GM21381 (cell line): ENCODE results near the gene KRAS.
A peak's percentile ranks its signal among the peaks of the same experiment; 100 is the strongest.
"Not testable (repeated sequence)": the region's sequence is repeated elsewhere in the genome, so short reads cannot be mapped to it uniquely, and the experiment has no call there.

ENCODE experiments used
- ATAC-seq: cut with Tn5 transposase; IDR thresholded peaks from one replicate; pipeline ENCODE4 v1.9.1; 2021; ENCODE audit warnings: mild to moderate bottlenecking, moderate library complexity; ENCODE audit not compliant: unreplicated experiment

Gene KRAS

DNA sequence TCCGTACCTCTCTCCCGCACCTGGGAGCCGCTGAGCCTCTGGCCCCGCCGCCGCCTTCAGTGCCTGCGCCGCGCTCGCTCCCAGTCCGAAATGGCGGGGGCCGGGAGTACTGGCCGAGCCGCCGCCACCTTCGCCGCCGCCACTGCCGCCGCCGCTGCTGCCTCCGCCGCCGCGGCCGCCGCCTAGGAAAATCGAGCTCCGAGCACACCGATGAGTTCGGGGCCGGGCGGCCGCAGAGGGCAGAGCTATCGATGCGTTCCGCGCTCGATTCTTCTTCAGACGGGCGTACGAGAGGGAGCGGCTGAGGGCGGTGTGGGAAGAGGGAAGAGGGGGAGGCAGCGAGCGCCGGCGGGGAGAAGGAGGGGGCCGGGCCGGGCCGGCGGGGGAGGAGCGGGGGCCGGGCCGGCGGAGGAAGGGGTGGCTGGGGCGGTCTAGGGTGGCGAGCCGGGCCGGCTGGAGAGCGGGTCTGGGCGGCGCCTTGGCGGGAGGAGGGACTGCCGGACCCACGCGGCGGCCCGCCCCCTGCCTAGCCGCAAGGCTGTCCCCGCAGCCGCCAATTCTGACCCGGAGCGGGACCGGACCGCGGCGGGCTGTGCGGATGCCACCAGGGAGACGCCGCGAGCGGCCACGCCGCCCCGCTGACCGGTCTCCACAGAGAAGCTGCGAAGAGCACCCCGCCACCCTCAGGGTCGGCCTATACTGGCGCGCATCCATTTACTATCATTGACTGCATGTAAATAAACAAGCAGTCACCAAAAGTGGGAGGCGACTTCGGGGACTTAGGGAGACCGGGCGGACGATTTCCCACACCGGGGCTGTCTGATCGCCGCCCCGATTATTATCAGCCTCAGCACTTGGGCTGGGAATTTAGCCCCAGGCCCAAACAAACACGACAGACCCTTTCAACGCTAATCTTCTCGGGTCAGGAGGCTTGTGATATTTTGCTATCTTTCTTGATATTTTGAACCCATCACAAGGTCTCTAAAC lies at the start of gene KRAS:
KRAS (minus strand) TSS at position 186 of the 987 bp plus-strand sequence.
- peak; percentile 74 for ATAC-seq

DNA sequence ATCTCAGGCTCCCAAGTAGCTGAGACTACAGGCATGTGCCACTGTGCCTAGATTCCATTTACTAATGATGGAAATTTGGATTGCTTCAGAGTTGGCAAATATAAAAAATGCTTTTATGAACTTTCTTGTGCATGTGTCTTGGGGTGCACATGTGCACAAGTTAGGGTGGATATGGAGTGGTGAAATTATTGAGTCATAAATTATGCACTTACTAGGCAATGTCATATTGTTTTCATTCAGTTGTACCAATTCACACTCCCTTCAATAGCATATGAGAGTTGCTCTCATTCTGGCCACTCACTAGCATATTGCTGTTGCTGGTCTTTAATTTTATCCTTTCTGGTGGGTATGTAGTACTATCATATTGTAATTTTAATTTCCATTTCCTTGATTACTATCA lies 45.7 kb upstream of the KRAS start:
- no peak for ATAC-seq

DNA sequence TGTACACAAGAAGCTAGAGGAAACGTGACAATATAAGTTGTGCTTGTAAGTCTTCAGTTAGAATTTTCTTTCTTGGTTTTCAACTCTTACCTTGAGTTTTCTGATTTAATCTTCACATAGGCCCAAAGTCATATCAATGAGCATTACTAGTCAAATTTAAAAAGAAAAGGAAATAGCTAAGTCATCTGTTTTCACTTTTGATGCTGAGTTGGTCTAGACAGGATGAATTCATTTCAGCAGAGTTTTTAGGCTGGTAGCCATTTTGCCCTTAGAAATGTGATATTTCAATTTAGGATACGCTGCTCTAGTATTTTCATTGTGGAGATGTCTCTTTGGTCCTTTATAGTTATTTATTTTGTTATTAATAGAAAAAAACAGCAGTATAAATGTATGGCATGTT lies 44.6 kb upstream of the KRAS start:
- ATAC-seq: no peak

- no peak for ATAC-seq
Observed at GRCh38 chr12:25293653-25294052, 42.9 kb upstream of the KRAS start.

DNA sequence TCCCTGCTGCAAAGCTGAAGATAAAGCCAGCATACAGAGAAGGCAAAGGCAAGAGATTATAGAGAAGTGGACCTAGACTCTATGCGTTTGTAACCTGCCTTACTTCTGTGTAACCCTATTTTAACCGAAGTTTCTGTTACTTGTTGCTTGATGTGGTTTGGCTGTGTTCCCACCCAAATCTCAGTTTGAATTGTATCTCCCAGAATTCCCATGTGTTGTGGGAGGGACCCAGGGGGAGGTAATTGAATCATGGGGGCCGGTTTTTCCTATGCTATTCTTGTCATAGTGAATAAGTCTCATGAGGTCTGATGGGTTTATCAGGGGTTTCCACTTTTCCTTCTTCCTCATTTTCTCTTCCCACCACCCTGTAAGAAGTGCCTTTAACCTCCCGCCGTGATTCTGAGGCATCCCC lies 42.1 kb upstream of the KRAS start:
- not testable (repeated sequence) for ATAC-seq

- ATAC-seq: no peak
Observed at GRCh38 chr12:25287610-25288009, 36.9 kb upstream of the KRAS start.

- ATAC-seq: no peak
Observed at GRCh38 chr12:25286837-25287236, 36.1 kb upstream of the KRAS start.

DNA sequence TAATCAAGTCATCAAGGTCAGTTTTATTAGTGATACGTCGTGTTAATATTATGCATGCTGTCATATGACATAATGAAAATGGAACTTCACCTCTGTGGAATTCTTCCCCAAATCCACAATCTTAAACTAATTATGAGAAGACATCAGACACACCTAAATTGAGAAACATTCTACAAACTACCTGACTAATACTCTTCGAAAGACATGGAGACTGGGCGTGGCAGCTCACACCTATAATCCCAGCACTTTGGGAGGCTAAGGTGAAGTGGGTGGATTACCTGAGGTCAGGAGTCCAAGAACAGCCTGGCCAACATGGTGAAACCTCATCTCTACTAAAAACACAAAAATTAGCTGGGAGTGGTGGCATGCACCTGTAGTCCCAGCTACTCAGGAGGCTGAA lies 33.3 kb upstream of the KRAS start:
- no peak for ATAC-seq

DNA sequence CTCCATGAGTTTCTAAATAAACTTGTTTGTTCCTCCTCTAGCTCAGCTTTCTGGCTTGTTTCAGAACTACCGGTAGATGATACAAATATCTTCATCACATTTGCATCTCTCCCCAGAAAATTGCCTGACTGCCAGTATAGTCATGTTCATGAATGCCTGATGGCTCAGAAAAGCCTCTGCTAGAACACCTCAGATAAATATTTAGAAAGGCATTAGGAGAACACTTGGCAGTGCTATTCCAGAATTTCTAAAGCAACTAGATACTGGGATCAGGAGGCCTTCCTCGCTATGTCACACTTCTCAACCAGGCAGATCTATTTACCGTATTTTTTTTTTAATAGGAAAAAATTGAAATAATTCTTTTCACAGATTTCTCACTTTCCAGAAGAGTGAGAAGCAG lies 32.3 kb upstream of the KRAS start:
- no peak for ATAC-seq

GRCh38 chr12:25280082-25280481 lies 29.4 kb upstream of the KRAS start:
- no peak for ATAC-seq

- no peak for ATAC-seq
Observed at GRCh38 chr12:25278269-25278668, 27.5 kb upstream of the KRAS start.

GRCh38 chr12:25276199-25276937 lies 25.6 kb upstream of the KRAS start:
- no peak for ATAC-seq

GRCh38 chr12:25271486-25272098 lies 20.9 kb upstream of the KRAS start:
- no peak for ATAC-seq

DNA sequence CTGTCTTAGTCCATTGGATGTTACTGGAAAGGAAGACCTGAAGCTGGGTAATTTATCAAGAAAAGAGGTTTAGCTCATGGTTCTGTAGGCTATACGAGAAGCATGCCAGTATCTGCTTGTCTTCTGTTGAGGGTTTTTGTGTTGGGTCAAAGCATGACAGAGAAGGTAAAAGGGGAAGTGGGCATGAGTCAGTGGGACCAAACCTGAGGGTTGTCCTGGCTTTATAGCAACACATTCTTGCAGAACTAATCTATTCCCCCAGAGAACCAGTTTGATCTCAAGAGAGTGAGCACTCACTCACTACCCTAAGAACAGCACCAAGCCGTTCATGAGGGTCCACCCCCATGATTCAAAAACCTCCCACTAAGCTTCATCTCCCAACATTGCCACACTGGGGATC lies 19.0 kb upstream of the KRAS start:
- ATAC-seq: peak; percentile 71

- ATAC-seq: no peak
Observed at GRCh38 chr12:25266497-25266896, 15.8 kb upstream of the KRAS start.

DNA sequence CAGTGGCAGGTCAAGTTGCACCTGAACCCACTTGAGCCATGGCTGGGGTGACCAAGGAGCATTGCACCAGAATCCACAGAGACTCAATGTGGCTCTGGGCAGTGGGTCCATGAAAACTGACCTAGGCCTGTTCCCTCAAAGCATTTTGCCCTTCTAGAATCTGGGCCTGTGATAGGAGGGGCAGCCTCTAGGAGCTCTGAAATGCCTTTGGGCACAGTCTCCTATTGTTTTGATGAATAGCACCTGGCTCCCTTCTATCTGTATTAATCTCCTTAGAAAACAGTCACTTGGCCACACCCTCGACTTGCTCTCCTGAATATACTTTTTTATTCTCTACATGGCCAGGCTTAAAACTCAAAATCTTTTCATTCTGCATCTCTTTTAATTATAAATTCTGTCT lies 14.1 kb upstream of the KRAS start:
- ATAC-seq: no peak

- no peak for ATAC-seq
Observed at GRCh38 chr12:25264114-25264513, 13.4 kb upstream of the KRAS start.

- no peak for ATAC-seq
Observed at GRCh38 chr12:25263594-25263993, 12.9 kb upstream of the KRAS start.

DNA sequence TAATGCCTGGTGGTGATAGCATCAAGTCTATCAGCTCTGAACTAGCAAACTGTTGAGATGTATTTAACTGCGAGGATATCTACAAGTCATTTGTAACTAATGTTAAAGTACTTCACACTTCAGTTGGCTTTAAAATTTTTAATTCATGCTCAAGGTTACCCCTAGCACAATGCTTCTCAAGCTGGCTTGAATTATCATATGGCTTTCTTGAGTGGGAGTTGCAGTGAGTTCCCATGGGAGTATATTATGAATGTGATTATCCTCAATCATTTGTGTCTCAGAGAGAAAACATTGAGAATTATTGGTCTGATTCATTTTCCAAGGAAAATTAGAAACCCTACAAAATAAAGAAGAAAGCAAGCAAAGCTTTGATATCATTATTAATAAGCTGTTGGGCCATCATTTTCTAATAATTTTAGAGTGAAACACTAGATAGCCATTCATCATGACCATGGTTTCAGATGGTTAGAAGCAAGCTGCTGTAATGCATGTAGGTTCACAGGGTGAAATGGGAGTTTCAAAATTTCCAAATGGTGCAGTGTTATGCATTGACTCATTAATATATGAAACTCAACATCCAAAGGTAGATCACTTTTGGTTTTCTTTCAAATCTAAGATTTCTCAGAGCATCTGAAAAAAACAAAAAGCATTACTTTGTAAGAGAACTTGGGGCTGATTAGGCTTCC lies 11.8 kb upstream of the KRAS start:
- no peak for ATAC-seq

GRCh38 chr12:25257590-25258324 lies 7.0 kb upstream of the KRAS start:
- ATAC-seq: no peak
